GM12872 (cell line): ENCODE results near the gene CDH13.

Experiments
- CTCF ChIP-seq: IDR thresholded peaks from 3 replicates; pipeline ENCODE4 v1.5.1; 2011; ENCODE audit warnings: low read depth, mild to moderate bottlenecking, low read length, moderate library complexity; ENCODE audit not compliant: insufficient read depth

The CDH13 gene

GRCh38 chr16:83458612-83459011 is 831.8 kb downstream of the CDH13 start:
- TF ChIP-seq CTCF, result no peak

- TF ChIP-seq CTCF, result no peak
Observed at GRCh38 chr16:83464991-83465390, 838.2 kb downstream of the CDH13 start.

- no peak for TF ChIP-seq CTCF
Observed at GRCh38 chr16:83470416-83470815, 843.6 kb downstream of the CDH13 start.

- TF ChIP-seq CTCF, result no peak
Observed at GRCh38 chr16:83472776-83473501, 846.2 kb downstream of the CDH13 start.

GRCh38 chr16:83473926-83474650 is 847.3 kb downstream of the CDH13 start:
- TF ChIP-seq CTCF, result no peak

GRCh38 chr16:83475108-83475507 is 848.3 kb downstream of the CDH13 start:
- no peak for TF ChIP-seq CTCF

- no peak for TF ChIP-seq CTCF
Observed at GRCh38 chr16:83481589-83481988, 854.8 kb downstream of the CDH13 start.
